ENCODE measurements around the gene TNFSF9. TPM values are rescaled to one million over a fixed set of nuclear protein-coding genes. Genes with fewer than 3 reads are reported as not detected.

Gene TNFSF9
- total RNA-seq, 1 experiment from 2014 or later = 0.96 TPM

- DNase-seq (ENCODE audit: low read depth) = no peak
These were observed 41.4 kb downstream of the TNFSF9 start for GRCh38 chr19:6572217-6572616.

DNA sequence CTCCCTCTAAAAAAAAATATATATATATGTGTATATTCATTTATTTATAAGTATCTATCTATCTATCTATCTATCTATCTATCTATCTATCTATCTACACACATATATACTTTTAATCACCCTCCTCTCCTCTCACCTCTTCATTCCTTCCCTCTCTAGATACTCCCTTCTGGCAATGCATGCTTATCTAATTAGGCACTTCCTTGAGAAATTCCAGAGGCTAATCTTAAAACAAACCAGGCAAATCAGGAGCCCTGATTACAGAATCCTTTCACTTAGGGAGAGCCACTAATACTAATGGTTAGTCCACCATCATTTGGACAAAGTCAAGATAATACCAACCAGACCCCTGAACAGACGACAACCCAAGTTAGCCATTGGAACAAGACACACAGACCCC lies 42.5 kb downstream of the TNFSF9 start:
- no peak for DNase-seq (ENCODE audit: low read depth)

DNA sequence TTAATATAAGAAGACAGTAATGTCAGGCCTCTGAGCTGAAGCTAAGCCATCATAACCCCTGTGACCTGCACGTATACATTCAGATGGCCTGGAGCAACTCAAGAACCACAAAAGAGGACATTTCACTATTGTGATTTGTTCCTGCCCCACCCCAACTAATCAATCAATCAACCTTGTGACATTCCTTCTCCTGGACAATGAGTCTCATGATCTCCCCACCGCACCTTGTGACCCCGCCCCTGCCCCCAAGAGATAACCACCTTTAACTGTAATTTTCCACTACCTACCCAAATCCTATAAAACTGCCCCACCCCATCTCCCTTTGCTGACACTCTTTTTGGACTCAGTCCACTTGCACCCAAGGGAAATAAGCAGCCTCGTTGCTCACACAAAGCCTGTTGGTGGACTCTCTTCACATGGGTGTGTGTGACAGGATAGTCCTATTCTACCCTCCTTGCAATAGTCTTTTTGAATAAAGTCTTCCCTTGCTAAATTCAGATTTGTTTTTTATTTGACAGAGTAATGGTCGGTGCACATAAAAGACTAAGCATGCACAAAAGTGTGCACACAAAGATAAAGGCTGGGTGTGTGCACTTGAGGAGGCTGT lies 46.1 kb downstream of the TNFSF9 start:
- no peak for DNase-seq (ENCODE audit: low read depth)

GRCh38 chr19:6577476-6578125 lies 46.8 kb downstream of the TNFSF9 start:
- DNase-seq (ENCODE audit: low read depth) = no peak

DNA sequence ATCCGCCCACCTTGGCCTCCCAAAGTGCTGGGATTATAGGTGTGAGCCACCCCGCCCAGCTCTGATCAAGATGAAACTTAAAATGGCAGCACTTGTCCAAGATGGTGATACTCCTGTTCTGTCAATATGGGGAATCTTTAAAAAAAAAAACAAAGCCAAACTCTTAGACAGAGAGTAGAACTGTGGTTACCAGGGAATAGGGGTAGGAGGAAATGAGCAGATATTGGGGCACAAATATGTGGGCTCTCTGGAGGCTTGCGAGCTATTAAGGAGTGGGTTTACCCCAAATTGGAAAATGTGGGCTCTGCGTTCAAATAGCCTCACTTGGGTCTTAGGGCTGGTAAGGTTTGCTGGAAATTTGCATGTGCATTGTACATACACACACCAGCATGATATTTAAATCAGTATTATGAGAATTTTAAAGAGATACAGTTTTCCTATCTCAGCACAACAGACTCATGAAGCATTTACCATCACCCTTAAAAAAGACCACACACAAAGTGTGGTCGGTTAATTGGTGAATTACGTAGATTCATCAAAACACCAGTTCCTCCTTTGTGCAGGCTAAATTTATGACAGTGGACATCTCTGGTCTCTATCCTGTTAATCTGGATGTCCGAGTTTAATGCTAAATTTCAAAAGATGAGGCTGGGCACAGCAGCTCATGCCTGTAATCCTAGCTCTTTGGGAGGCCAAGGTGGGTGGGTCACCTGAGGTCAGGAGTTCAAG lies 48.8 kb downstream of the TNFSF9 start:
- DNase-seq (ENCODE audit: low read depth) = no peak

DNA sequence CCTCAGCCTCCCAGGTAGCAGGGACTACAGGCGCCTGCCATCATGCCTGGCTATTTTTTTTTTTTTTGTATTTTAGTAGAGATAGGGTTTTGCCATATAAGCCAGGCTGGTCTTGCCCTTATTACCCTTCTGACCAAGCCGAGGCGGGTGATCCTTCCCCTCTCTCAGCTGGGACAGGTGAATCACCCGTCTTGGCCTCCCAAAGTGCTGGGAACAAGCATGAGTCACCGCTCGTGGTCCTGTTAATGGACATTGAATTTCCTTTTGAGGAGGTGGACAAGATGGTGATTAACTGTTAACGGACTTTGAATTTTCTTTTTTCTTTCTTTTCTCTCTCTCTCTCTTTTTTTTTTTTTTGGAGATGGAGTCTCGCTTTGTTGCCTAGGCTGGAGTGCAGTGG lies 49.5 kb downstream of the TNFSF9 start:
- peak; percentile 91 for DNase-seq (ENCODE audit: low read depth)

- peak; percentile 84 for DNase-seq (ENCODE audit: low read depth)
These were observed 52.0 kb downstream of the TNFSF9 start for GRCh38 chr19:6582515-6583484.

Other genes with a start within 250 kb of the TNFSF9 start
- gene ACER1, start 197.4 kb upstream of the TNFSF9 start, total RNA-seq (2014; rRNA removed; shearing (Covaris generic)) = not detected in 2 replicates
- 111 and 175 TPM in 2 replicates for gene CLPP, start 169.5 kb upstream of the TNFSF9 start, total RNA-seq (2014; rRNA removed; shearing (Covaris generic))
- gene ALKBH7, start 158.2 kb upstream of the TNFSF9 start, total RNA-seq (2014; rRNA removed; shearing (Covaris generic)) = 51.8 and 57.9 TPM in 2 replicates
- gene PSPN, start 155.1 kb upstream of the TNFSF9 start, total RNA-seq (2014; rRNA removed; shearing (Covaris generic)) = 0.84 and 1.4 TPM in 2 replicates
- gene GTF2F1, start 137.9 kb upstream of the TNFSF9 start, total RNA-seq (2014; rRNA removed; shearing (Covaris generic)) = 33.8 and 38.4 TPM in 2 replicates
- 43.1 and 54.0 TPM in 2 replicates for gene KHSRP, start 106.2 kb upstream of the TNFSF9 start, total RNA-seq (2014; rRNA removed; shearing (Covaris generic))
- not detected in 2 replicates for gene SLC25A41, start 97.3 kb upstream of the TNFSF9 start, total RNA-seq (2014; rRNA removed; shearing (Covaris generic))
- gene SLC25A23, start 71.2 kb upstream of the TNFSF9 start, total RNA-seq (2014; rRNA removed; shearing (Covaris generic)) = 17.5 and 20.7 TPM in 2 replicates
- not detected in 2 replicates for gene CRB3, start 66.8 kb upstream of the TNFSF9 start, total RNA-seq (2014; rRNA removed; shearing (Covaris generic))
- not detected in 2 replicates for gene DENND1C, start 49.2 kb upstream of the TNFSF9 start, total RNA-seq (2014; rRNA removed; shearing (Covaris generic))
- gene TUBB4A, start 28.7 kb upstream of the TNFSF9 start, total RNA-seq (2014; rRNA removed; shearing (Covaris generic)) = 0.20 TPM in 1 of 2 replicates, not detected in the other
- gene CD70, start 60.1 kb downstream of the TNFSF9 start, total RNA-seq (2014; rRNA removed; shearing (Covaris generic)) = 0.39 and 1.2 TPM in 2 replicates
- gene TNFSF14, start 139.1 kb downstream of the TNFSF9 start, total RNA-seq (2014; rRNA removed; shearing (Covaris generic)) = not detected in 2 replicates
- gene C3, start 189.6 kb downstream of the TNFSF9 start, total RNA-seq (2014; rRNA removed; shearing (Covaris generic)) = 0.68 and 0.72 TPM in 2 replicates
- gene GPR108, start 206.6 kb downstream of the TNFSF9 start, total RNA-seq (2014; rRNA removed; shearing (Covaris generic)) = 39.8 and 55.9 TPM in 2 replicates
- 31.0 and 34.6 TPM in 2 replicates for gene TRIP10, start 208.7 kb downstream of the TNFSF9 start, total RNA-seq (2014; rRNA removed; shearing (Covaris generic))
- gene SH2D3A, start 236.4 kb downstream of the TNFSF9 start, total RNA-seq (2014; rRNA removed; shearing (Covaris generic)) = not detected in 2 replicates
- gene VAV1, start 241.7 kb downstream of the TNFSF9 start, total RNA-seq (2014; rRNA removed; shearing (Covaris generic)) = 0.12 TPM in 1 of 2 replicates, not detected in the other

All from RPMI7951 (cell line).